ENCODE measurements around the gene CCT7. TPM values are rescaled to one million over a fixed set of nuclear protein-coding genes. Genes with fewer than 3 reads are reported as not detected.

Gene CCT7
- total RNA-seq, 3 donors from 2014 or later: 180 to 223 (median 187) TPM

GRCh38 chr2:73256618-73256922 lies 22.5 kb downstream of the CCT7 start:
- H3K4me3 ChIP-seq: no peak overlapping the region
- no peaks in the 10 kb centered on the region for H3K27me3 ChIP-seq
- intact Hi-C loops (cut with DNase I; ENCODE audit: low total_unique reads): no loop called here
- H3K36me3 ChIP-seq: peaks cover 11% of the 10 kb centered on the region
- DNase-seq (ENCODE audit: low spot score in 2 of 2): no peak
- H3K27ac ChIP-seq: no peak overlapping the region
- no peaks in the 10 kb centered on the region for H3K9me3 ChIP-seq
- TF ChIP-seq POLR2A (IDR thresholded peaks at IDR 0.05) (no peak), POLR2AphosphoS5 (IDR thresholded peaks at IDR 0.05) (no peak), CTCF (IDR thresholded peaks at IDR 0.05) (no peak)
- no peaks in the 10 kb centered on the region for H3K4me1 ChIP-seq

- no peak for DNase-seq (ENCODE audit: low spot score in 2 of 2)
- no peaks in the 10 kb centered on the region for H3K4me1 ChIP-seq
- no peak overlapping the region for H3K4me3 ChIP-seq
- H3K27ac ChIP-seq: no peak overlapping the region
- no peaks in the 10 kb centered on the region for H3K27me3 ChIP-seq
- H3K9me3 ChIP-seq: no peaks in the 10 kb centered on the region
- peaks cover 8% of the 10 kb centered on the region for H3K36me3 ChIP-seq
- intact Hi-C loops (cut with DNase I; ENCODE audit: low total_unique reads): no loop called here
- no peak for TF ChIP-seq POLR2A (IDR thresholded peaks at IDR 0.05)
- no peak for TF ChIP-seq CTCF (IDR thresholded peaks at IDR 0.05)
- TF ChIP-seq POLR2AphosphoS5 (IDR thresholded peaks at IDR 0.05): no peak
Measured at GRCh38 chr2:73257021-73257420, 22.9 kb downstream of the CCT7 start.

DNA sequence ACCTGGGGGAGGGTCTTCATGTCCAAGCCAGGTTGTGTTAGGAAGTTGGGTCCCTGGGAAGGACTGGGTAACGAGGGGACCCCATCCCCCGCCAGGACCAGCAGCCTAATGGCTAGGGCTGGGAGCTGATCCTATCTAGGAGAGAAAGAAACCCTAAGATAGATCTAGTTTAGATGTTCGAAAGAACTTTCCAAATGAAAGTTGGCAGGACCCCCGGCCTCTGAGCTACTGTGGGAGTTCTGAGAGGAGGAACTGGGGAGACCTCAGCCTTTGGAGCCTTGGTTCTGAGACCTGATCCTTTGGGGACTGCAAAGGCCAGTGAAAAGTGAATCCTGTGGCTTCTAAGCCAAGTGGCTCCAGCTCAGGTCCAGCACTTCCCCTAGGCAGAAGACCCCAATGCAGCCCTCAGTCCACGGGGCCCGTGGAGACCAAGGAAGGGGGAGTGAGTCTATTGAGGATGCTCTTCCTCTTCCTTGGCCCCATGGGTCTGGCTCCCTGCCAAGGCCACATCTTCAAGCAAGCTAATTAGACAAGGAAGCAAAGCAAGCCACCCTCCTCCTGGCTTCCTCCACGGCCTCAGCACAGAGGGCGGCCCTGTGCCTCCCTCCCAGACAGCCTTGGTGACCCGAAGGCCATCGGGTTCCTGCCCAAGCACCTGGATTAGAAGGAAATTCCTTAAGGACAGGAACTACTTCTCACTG lies 23.5 kb downstream of the CCT7 start:
- TF ChIP-seq POLR2AphosphoS5 (IDR thresholded peaks at IDR 0.05): no peak
- no peak for TF ChIP-seq POLR2A (IDR thresholded peaks at IDR 0.05)
- TF ChIP-seq CTCF (IDR thresholded peaks at IDR 0.05): no peak
- H3K4me1 ChIP-seq: no peaks in the 10 kb centered on the region
- no peak overlapping the region for H3K27ac ChIP-seq
- intact Hi-C loops (cut with DNase I; ENCODE audit: low total_unique reads): no loop called here
- no peaks in the 10 kb centered on the region for H3K27me3 ChIP-seq
- no peak for DNase-seq (ENCODE audit: low spot score in 2 of 2)
- H3K9me3 ChIP-seq: no peaks in the 10 kb centered on the region
- no peak overlapping the region for H3K4me3 ChIP-seq
- peaks cover 2% of the 10 kb centered on the region for H3K36me3 ChIP-seq

GRCh38 chr2:73258186-73258912 lies 24.2 kb downstream of the CCT7 start:
- intact Hi-C loops (cut with DNase I; ENCODE audit: low total_unique reads): no loop called here
- H3K4me3 ChIP-seq: no peak overlapping the region
- no peak for TF ChIP-seq POLR2A (IDR thresholded peaks at IDR 0.05)
- TF ChIP-seq CTCF (IDR thresholded peaks at IDR 0.05): no peak
- no peak for TF ChIP-seq POLR2AphosphoS5 (IDR thresholded peaks at IDR 0.05)
- H3K27ac ChIP-seq: no peak overlapping the region
- H3K27me3 ChIP-seq: no peaks in the 10 kb centered on the region
- H3K36me3 ChIP-seq: no peaks in the 10 kb centered on the region
- H3K4me1 ChIP-seq: no peaks in the 10 kb centered on the region
- H3K9me3 ChIP-seq: no peaks in the 10 kb centered on the region
- no peak for DNase-seq (ENCODE audit: low spot score in 2 of 2)

GRCh38 chr2:73258913-73259215 lies 24.8 kb downstream of the CCT7 start:
- H3K27ac ChIP-seq: no peak overlapping the region
- no peaks in the 10 kb centered on the region for H3K9me3 ChIP-seq
- no peaks in the 10 kb centered on the region for H3K36me3 ChIP-seq
- intact Hi-C loops (cut with DNase I; ENCODE audit: low total_unique reads): no loop called here
- DNase-seq (ENCODE audit: low spot score in 2 of 2): no peak
- no peaks in the 10 kb centered on the region for H3K27me3 ChIP-seq
- H3K4me1 ChIP-seq: no peaks in the 10 kb centered on the region
- TF ChIP-seq POLR2AphosphoS5 (IDR thresholded peaks at IDR 0.05) (no peak), CTCF (IDR thresholded peaks at IDR 0.05) (no peak), POLR2A (IDR thresholded peaks at IDR 0.05) (no peak)
- no peak overlapping the region for H3K4me3 ChIP-seq

All from breast epithelium (tissue), 4 donors.